GM19452 (cell line): ENCODE measurements around the gene TNIP3.

Source experiments
- ATAC-seq: cut with Tn5 transposase; IDR thresholded peaks from one replicate; pipeline ENCODE4 v1.9.1; 2021; ENCODE audit not compliant: unreplicated experiment

The TNIP3 gene

GRCh38 chr4:121093261-121093660, 70.9 kb downstream of the TNIP3 start:
- no peak for ATAC-seq

- no peak for ATAC-seq
These were observed 72.2 kb downstream of the TNIP3 start for GRCh38 chr4:121091941-121092340.

GRCh38 chr4:121088867-121089266, 75.3 kb downstream of the TNIP3 start:
- ATAC-seq: no peak
